Lower lobe of right lung (tissue), 2 donors: ENCODE data around the gene ALOX12B. TPM values are rescaled to one million over a fixed set of nuclear protein-coding genes. Genes with fewer than 3 reads are reported as not detected.

ENCODE experiments used
- ATAC-seq, 2 donors: fragments of 200-7000 bp; cut with Tn5 transposase; one replicate each; pipeline ENCODE4 v1.9.1; 2020 to 2022; ENCODE audit warnings: mild to moderate bottlenecking in 2 of 2, moderate library complexity in 2 of 2
- DNase-seq: peaks from one replicate; pipeline ENCODE4 v3.0.0-alpha.2; 2020
- H3K27ac ChIP-seq: fragments of 200-600 bp; one replicate; pipeline ENCODE4 v1.8.0; 2022
- H3K27me3 ChIP-seq: fragments of 200-600 bp; one replicate; pipeline ENCODE4 v1.8.0; 2022; ENCODE audit warnings: low read depth
- H3K36me3 ChIP-seq: fragments of 200-600 bp; one replicate; pipeline ENCODE4 v1.8.0; 2022; ENCODE audit warnings: mild to moderate bottlenecking
- H3K4me1 ChIP-seq: fragments of 200-600 bp; one replicate; pipeline ENCODE4 v1.8.0; 2022
- H3K4me3 ChIP-seq: fragments of 200-600 bp; one replicate; pipeline ENCODE4 v1.8.0; 2022; ENCODE audit warnings: mild to moderate bottlenecking
- H3K9me3 ChIP-seq: fragments of 200-600 bp; one replicate; pipeline ENCODE4 v1.8.0; 2022
- intact Hi-C: fragments of 100-400 bp; cut with DNase I; formaldehyde crosslinking; loops from one replicate; pipeline ENCODE4 v1.11.0; 2022
- total RNA-seq: library from RNA; stranded (reverse); fragmentation: NEBNext Ultra II Directional; extraction: Animal tissue kit (Norgen Biotek cat#: 25700); gene quantifications from one replicate; pipeline ENCODE4 v1.2.1, GENCODE V29; 2021
- TF ChIP-seq, protein P1 (sequence below): fragments of 200-600 bp; IDR thresholded peaks from one replicate; pipeline ENCODE4 v1.8.0; 2022; ENCODE audit warnings: antibody characterized with exemption, mild to moderate bottlenecking
- donor health status: DM: no; HTN: yes; CAD: no; lungs with severe emphysema.

The ALOX12B gene
- total RNA-seq, 1 donor from 2014 or later, result not detected

GRCh38 chr17:8046929-8047768 lies 40.4 kb downstream of the ALOX12B start:
- no peaks in the 10 kb centered on the region for H3K36me3 ChIP-seq
- no peak for ATAC-seq
- TF ChIP-seq, protein P1, sequence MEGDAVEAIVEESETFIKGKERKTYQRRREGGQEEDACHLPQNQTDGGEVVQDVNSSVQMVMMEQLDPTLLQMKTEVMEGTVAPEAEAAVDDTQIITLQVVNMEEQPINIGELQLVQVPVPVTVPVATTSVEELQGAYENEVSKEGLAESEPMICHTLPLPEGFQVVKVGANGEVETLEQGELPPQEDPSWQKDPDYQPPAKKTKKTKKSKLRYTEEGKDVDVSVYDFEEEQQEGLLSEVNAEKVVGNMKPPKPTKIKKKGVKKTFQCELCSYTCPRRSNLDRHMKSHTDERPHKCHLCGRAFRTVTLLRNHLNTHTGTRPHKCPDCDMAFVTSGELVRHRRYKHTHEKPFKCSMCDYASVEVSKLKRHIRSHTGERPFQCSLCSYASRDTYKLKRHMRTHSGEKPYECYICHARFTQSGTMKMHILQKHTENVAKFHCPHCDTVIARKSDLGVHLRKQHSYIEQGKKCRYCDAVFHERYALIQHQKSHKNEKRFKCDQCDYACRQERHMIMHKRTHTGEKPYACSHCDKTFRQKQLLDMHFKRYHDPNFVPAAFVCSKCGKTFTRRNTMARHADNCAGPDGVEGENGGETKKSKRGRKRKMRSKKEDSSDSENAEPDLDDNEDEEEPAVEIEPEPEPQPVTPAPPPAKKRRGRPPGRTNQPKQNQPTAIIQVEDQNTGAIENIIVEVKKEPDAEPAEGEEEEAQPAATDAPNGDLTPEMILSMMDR, result no peak
- no peaks in the 10 kb centered on the region for H3K9me3 ChIP-seq
- H3K27ac ChIP-seq, result no peak overlapping the region
- H3K4me1 ChIP-seq, result peaks cover 6% of the 10 kb centered on the region
- no peak overlapping the region for H3K4me3 ChIP-seq
- no peak for DNase-seq
- intact Hi-C loops, result no loop called here
- H3K27me3 ChIP-seq, result peaks cover 23% of the 10 kb centered on the region

GRCh38 chr17:8046306-8046928 lies 41.1 kb downstream of the ALOX12B start:
- Histone ChIP-seq H3K27me3 (peaks cover 23% of the 10 kb centered on the region), H3K4me1 (peaks cover 13% of the 10 kb centered on the region), H3K9me3 (no peaks in the 10 kb centered on the region), H3K4me3 (no peak overlapping the region), H3K27ac (no peak overlapping the region), H3K36me3 (no peaks in the 10 kb centered on the region)
- intact Hi-C loops, result no loop called here
- TF ChIP-seq, protein P1, result no peak
- no peak for DNase-seq
- ATAC-seq, result no peak

GRCh38 chr17:8044819-8045810 lies 42.4 kb downstream of the ALOX12B start:
- Histone ChIP-seq H3K27me3 (peaks cover 24% of the 10 kb centered on the region), H3K4me3 (no peak overlapping the region), H3K36me3 (no peaks in the 10 kb centered on the region), H3K27ac (no peak overlapping the region), H3K4me1 (peaks cover 24% of the 10 kb centered on the region), H3K9me3 (no peaks in the 10 kb centered on the region)
- TF ChIP-seq, protein P1, result no peak
- ATAC-seq (no peak), DNase-seq (no peak)
- intact Hi-C loops, result no loop called here

DNA sequence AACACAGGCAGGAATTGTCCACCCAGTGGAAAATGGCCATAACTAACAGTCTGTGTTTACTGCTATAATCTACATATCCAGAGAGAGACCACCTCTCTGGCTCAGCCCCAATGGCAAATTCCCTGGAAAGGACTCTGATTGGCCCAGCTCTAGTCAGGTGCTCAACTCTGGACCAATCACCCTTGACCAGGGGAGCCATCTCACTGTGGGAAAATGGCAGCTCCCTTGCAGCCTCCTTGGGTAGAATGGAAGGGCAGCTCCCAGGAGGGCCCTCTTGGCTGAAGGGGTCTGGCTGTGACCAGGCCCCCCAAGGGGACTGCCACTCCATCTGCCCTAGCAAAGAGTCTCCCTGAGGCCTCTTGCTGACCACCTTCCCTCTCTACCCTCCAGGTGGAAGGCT lies 45.5 kb downstream of the ALOX12B start:
- ATAC-seq, result peak in 1 of 2 donors; percentile 5
- peaks cover 29% of the 10 kb centered on the region for H3K4me1 ChIP-seq
- H3K27ac ChIP-seq, result peak overlapping the region; percentile 38
- DNase-seq, result no peak
- intact Hi-C loops, result no loop called here
- H3K27me3 ChIP-seq, result peaks cover 50% of the 10 kb centered on the region
- H3K9me3 ChIP-seq, result no peaks in the 10 kb centered on the region
- no peak overlapping the region for H3K4me3 ChIP-seq
- H3K36me3 ChIP-seq, result no peaks in the 10 kb centered on the region
- TF ChIP-seq, protein P1, result no peak
